Stimulated activated CD8-positive, alpha-beta memory T cell treated with anti-CD3 and anti-CD28 coated beads, Interleukin-12 subunit alpha, Interleukin-12 subunit beta, amount 100 ng/mL, for 1 hour (primary cell): Measurements from ENCODE around the gene PCDHGC3.

Experiments used
- DNase-seq: peaks from one replicate; pipeline ENCODE4 v3.0.0-alpha.2; 2020; ENCODE audit warnings: low read depth

PCDHGC3 gene

GRCh38 chr5:141485321-141486055 is 9.7 kb downstream of the PCDHGC3 start:
- DNase-seq = no peak

GRCh38 chr5:141486091-141486490 is 10.3 kb downstream of the PCDHGC3 start:
- no peak for DNase-seq

GRCh38 chr5:141487131-141487530 is 11.4 kb downstream of the PCDHGC3 start:
- no peak for DNase-seq

- no peak for DNase-seq
Observed at GRCh38 chr5:141488591-141489561, 13.1 kb downstream of the PCDHGC3 start, which contains the start of gene PCDHGC5. TSS of gene PCDHGC5 (plus strand) at chr5:141489081. CDS start at chr5:141489241, 160 bp downstream.

GRCh38 chr5:141489841-141490240 is 14.1 kb downstream of the PCDHGC3 start:
- DNase-seq = no peak

- no peak for DNase-seq
Observed at GRCh38 chr5:141490271-141490670, 14.5 kb downstream of the PCDHGC3 start.

- no peak for DNase-seq
Observed at GRCh38 chr5:141490771-141491170, 15.0 kb downstream of the PCDHGC3 start.

- no peak for DNase-seq
Observed at GRCh38 chr5:141491323-141492167, 15.8 kb downstream of the PCDHGC3 start.

- DNase-seq = no peak
Observed at GRCh38 chr5:141492168-141492885, 16.6 kb downstream of the PCDHGC3 start.

- no peak for DNase-seq
Observed at GRCh38 chr5:141493500-141494422, 18.0 kb downstream of the PCDHGC3 start.

GRCh38 chr5:141494761-141495452 is 19.1 kb downstream of the PCDHGC3 start:
- DNase-seq = no peak

GRCh38 chr5:141495453-141495811 is 19.7 kb downstream of the PCDHGC3 start:
- no peak for DNase-seq

- no peak for DNase-seq
Observed at GRCh38 chr5:141496038-141496437, 20.3 kb downstream of the PCDHGC3 start.

GRCh38 chr5:141501761-141502160 is 26.0 kb downstream of the PCDHGC3 start:
- no peak for DNase-seq

GRCh38 chr5:141503681-141504080 is 27.9 kb downstream of the PCDHGC3 start:
- DNase-seq = no peak

GRCh38 chr5:141504216-141504615 is 28.4 kb downstream of the PCDHGC3 start:
- DNase-seq = no peak

GRCh38 chr5:141506381-141507155 is 30.8 kb downstream of the PCDHGC3 start:
- no peak for DNase-seq

GRCh38 chr5:141507387-141508091 is 31.8 kb downstream of the PCDHGC3 start:
- DNase-seq = no peak
